ENCODE measurements around the gene ALDH1L2.
"Not testable (repeated sequence)": the region's sequence is repeated elsewhere in the genome, so short reads cannot be mapped to it uniquely, and the experiment has no call there.

The ALDH1L2 gene

GRCh38 chr12:104977688-104978087 lies 106.6 kb downstream of the ALDH1L2 start:
- not testable (repeated sequence) for DNase-seq (ENCODE audit: low spot score)

- DNase-seq (ENCODE audit: low spot score): no peak
Measured at GRCh38 chr12:104976703-104977102, 107.6 kb downstream of the ALDH1L2 start.

- DNase-seq (ENCODE audit: low spot score): no peak
Measured at GRCh38 chr12:104975587-104976343, 108.5 kb downstream of the ALDH1L2 start.

- no peak for DNase-seq (ENCODE audit: low spot score)
Measured at GRCh38 chr12:104974626-104975290, 109.5 kb downstream of the ALDH1L2 start.

GRCh38 chr12:104973250-104973649 lies 111.0 kb downstream of the ALDH1L2 start:
- DNase-seq (ENCODE audit: low spot score): no peak

DNA sequence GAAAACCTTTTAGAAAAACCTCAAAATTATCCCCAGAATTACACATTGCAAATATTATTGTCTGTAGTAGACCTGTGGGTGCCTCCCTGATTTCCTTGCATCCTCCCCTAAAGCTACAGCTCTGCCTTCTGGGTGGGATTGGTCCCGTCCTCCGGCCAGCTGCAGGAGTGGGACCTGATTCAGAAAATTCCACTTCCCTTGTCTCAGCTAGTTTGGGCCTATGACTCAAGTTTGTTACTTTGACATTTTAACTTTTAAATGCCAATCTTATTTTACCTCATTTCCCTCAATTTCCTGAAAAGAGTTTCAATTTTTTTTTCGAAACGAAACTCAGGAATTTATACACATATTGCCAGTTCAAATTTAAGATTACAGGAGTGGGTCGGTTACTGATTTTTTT lies 113.0 kb downstream of the ALDH1L2 start:
- DNase-seq (ENCODE audit: low spot score): no peak
